Measurements from ENCODE around the gene SUGT1.
"Not testable (repeated sequence)": the region's sequence is repeated elsewhere in the genome, so short reads cannot be mapped to it uniquely, and the experiment has no call there.

The SUGT1 gene

GRCh38 chr13:52670726-52671125, 18.1 kb downstream of the SUGT1 start:
- H3K36me3 ChIP-seq (ENCODE audit: low read length): peaks cover 27% of the 10 kb centered on the region
- no peaks in the 10 kb centered on the region for H3K9me3 ChIP-seq (ENCODE audit: insufficient read depth, low read length)
- H3K27me3 ChIP-seq (ENCODE audit: low read length): no peaks in the 10 kb centered on the region
- 0 out of 2 replicates have a peak, but pooled peaks cover 2% of the 10 kb centered on the region for H4K20me1 ChIP-seq (ENCODE audit: low read depth, low read length)
- TF ChIP-seq EZH2phosphoT487 (conservative IDR thresholded peaks at IDR 0.05; ENCODE audit: low read length) (no peak), CTCF (IDR thresholded peaks at IDR 0.05; ENCODE audit: insufficient read depth, low read length, poor library complexity, severe bottlenecking) (no peak)
- H3K27ac ChIP-seq (ENCODE audit: low read depth, low read length): no peak overlapping the region
- H3K9ac ChIP-seq (ENCODE audit: low read length): no peak overlapping the region
- H3K4me3 ChIP-seq (ENCODE audit: insufficient read depth, low read length, poor library complexity, severe bottlenecking): no peak overlapping the region
- no peak overlapping the region for H3K4me2 ChIP-seq (ENCODE audit: low read depth, low read length, poor library complexity, severe bottlenecking)
- no peaks in the 10 kb centered on the region for H3F3A ChIP-seq (ENCODE audit: insufficient read depth)
- 0 out of 2 replicates have a peak, but pooled peaks cover 7% of the 10 kb centered on the region for H3K79me2 ChIP-seq (ENCODE audit: insufficient read depth, low read length)
- H2AFZ ChIP-seq (ENCODE audit: low read depth, low read length, severe bottlenecking): no peak overlapping the region
- no peaks in the 10 kb centered on the region for H3K9me2 ChIP-seq (replicated peaks; ENCODE audit: insufficient read depth, low read length)

DNA sequence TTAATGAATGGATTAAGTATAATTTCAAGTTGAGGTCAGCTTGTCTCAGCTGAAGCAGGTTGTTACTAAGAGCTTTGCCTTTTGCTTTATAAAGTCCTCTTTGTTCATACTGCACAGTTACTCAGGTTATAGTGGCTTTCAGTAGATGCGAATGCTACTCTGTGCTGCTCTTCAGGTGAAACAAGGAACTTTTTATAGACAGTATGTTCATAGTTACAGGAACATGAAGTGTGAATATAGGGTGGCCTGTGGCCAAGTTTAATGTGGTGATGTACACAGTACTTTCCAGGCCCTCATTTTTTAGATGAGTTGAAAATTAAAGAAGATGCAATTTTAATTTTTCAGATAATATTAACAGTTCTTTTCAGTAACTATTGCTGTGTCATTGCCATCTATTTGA, 20.8 kb downstream of the SUGT1 start:
- no peaks in the 10 kb centered on the region for H3K9me3 ChIP-seq (ENCODE audit: insufficient read depth, low read length)
- no peak overlapping the region for H2AFZ ChIP-seq (ENCODE audit: low read depth, low read length, severe bottlenecking)
- H3K4me3 ChIP-seq (ENCODE audit: insufficient read depth, low read length, poor library complexity, severe bottlenecking): no peak overlapping the region
- H3K27me3 ChIP-seq (ENCODE audit: low read length): no peaks in the 10 kb centered on the region
- H3K27ac ChIP-seq (ENCODE audit: low read depth, low read length): no peak overlapping the region
- TF ChIP-seq CTCF (IDR thresholded peaks at IDR 0.05; ENCODE audit: insufficient read depth, low read length, poor library complexity, severe bottlenecking) (no peak), EZH2phosphoT487 (conservative IDR thresholded peaks at IDR 0.05; ENCODE audit: low read length) (no peak)
- H3K9ac ChIP-seq (ENCODE audit: low read length): no peak overlapping the region
- no peak overlapping the region for H3K4me2 ChIP-seq (ENCODE audit: low read depth, low read length, poor library complexity, severe bottlenecking)
- 0 out of 2 replicates have a peak, but pooled peaks cover 2% of the 10 kb centered on the region for H4K20me1 ChIP-seq (ENCODE audit: low read depth, low read length)
- peaks cover 23% of the 10 kb centered on the region for H3K36me3 ChIP-seq (ENCODE audit: low read length)
- 0 out of 2 replicates have a peak, but pooled peaks cover 7% of the 10 kb centered on the region for H3K79me2 ChIP-seq (ENCODE audit: insufficient read depth, low read length)
- 0 out of 2 replicates have a peak, but pooled peaks cover 3% of the 10 kb centered on the region for H3F3A ChIP-seq (ENCODE audit: insufficient read depth)
- H3K9me2 ChIP-seq (replicated peaks; ENCODE audit: insufficient read depth, low read length): no peaks in the 10 kb centered on the region

DNA sequence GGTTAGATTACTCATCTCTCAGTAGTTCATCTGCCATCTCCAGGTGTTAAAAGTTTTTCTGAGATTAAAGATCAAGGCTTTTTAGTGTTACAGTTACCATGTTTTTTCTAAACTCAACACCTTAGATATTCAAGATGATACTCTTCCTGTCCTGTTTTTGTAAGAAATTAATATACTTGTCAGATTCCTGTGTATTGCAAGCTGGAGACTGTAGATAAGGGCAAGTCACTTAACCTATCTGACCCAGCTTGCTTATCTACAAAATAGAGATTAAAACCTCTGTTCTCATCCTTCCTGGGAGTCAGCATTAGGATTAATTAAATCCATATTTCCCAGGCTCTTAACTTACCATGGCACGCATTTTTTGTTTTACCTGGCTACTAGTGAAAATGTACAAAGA, 25.2 kb downstream of the SUGT1 start:
- Histone ChIP-seq H3K4me3 (ENCODE audit: insufficient read depth, low read length, poor library complexity, severe bottlenecking) (no peak overlapping the region), H3K79me2 (ENCODE audit: insufficient read depth, low read length) (0 out of 2 replicates have a peak, but pooled peaks cover 7% of the 10 kb centered on the region), H3K4me2 (ENCODE audit: low read depth, low read length, poor library complexity, severe bottlenecking) (no peak overlapping the region), H3K27me3 (ENCODE audit: low read length) (no peaks in the 10 kb centered on the region), H2AFZ (ENCODE audit: low read depth, low read length, severe bottlenecking) (no peak overlapping the region), H3K27ac (ENCODE audit: low read depth, low read length) (no peak overlapping the region), H4K20me1 (ENCODE audit: low read depth, low read length) (no peaks in the 10 kb centered on the region), H3K9ac (ENCODE audit: low read length) (no peak overlapping the region), H3F3A (ENCODE audit: insufficient read depth) (0 out of 2 replicates have a peak, but pooled peaks cover 3% of the 10 kb centered on the region), H3K9me3 (ENCODE audit: insufficient read depth, low read length) (no peaks in the 10 kb centered on the region), H3K36me3 (ENCODE audit: low read length) (peaks cover 20% of the 10 kb centered on the region), H3K9me2 (replicated peaks; ENCODE audit: insufficient read depth, low read length) (no peaks in the 10 kb centered on the region)
- TF ChIP-seq EZH2phosphoT487 (conservative IDR thresholded peaks at IDR 0.05; ENCODE audit: low read length) (no peak), CTCF (IDR thresholded peaks at IDR 0.05; ENCODE audit: insufficient read depth, low read length, poor library complexity, severe bottlenecking) (no peak)

DNA sequence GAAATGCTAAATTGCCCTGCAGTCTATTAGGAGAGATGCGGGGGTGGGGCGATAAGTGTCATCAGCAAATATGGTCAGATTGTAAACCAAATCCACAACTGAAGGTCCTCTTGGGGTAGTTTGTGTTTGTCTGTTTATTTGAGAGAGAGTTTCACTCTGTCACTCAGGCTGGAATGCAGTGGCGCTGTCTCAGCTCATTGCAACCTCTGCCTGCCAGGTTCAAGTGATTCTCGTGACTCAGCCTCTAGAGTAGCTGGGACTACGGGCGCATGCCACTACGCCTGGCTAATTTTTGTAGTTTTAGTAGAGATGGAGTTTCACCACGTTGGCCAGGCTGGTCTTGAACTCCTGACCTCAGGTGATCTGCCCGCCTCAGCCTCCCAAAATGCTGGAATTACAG, 33.2 kb downstream of the SUGT1 start:
- not testable (repeated sequence) for H2AFZ ChIP-seq (ENCODE audit: low read depth, low read length, severe bottlenecking); H3K27me3 ChIP-seq (ENCODE audit: low read length); H3K9me3 ChIP-seq (ENCODE audit: insufficient read depth, low read length); H3K27ac ChIP-seq (ENCODE audit: low read depth, low read length); H3K4me2 ChIP-seq (ENCODE audit: low read depth, low read length, poor library complexity, severe bottlenecking); H3K9me2 ChIP-seq (replicated peaks; ENCODE audit: insufficient read depth, low read length); H3K79me2 ChIP-seq (ENCODE audit: insufficient read depth, low read length); H3K4me3 ChIP-seq (ENCODE audit: insufficient read depth, low read length, poor library complexity, severe bottlenecking); H4K20me1 ChIP-seq (ENCODE audit: low read depth, low read length); H3K9ac ChIP-seq (ENCODE audit: low read length); H3F3A ChIP-seq (ENCODE audit: insufficient read depth)
- H3K36me3 ChIP-seq (ENCODE audit: low read length): peaks cover 16% of the 10 kb centered on the region; the same call in 1 of the 2 replicates
